GM12878 (cell line): ENCODE data around the gene MRNIP. TPM values are rescaled to one million over a fixed set of nuclear protein-coding genes. Genes with fewer than 3 reads are reported as not detected.

Experiments
- CHD1 ChIP-seq: IDR thresholded peaks from 2 replicates; pipeline ENCODE4 v1.6.1; 2012; ENCODE audit warnings: low read depth, low read length, improper control_type of control experiment
- EZH2 ChIP-seq: IDR thresholded peaks from 2 replicates; pipeline ENCODE4 v1.6.1; 2012; ENCODE audit warnings: low read depth, mild to moderate bottlenecking, control low read depth, inconsistent platforms, low read length, borderline replicate concordance; ENCODE audit not compliant: control insufficient read depth
- LARP7 ChIP-seq: fragments of 450-650 bp; IDR thresholded peaks from 2 replicates; pipeline ENCODE4 v1.6.1; 2017; ENCODE audit warnings: mild to moderate bottlenecking
- NBN ChIP-seq: fragments of 450-650 bp; IDR thresholded peaks from 2 replicates; pipeline ENCODE4 v1.6.1; 2016
- NFXL1 ChIP-seq: fragments of 450-650 bp; IDR thresholded peaks from 2 replicates; pipeline ENCODE4 v1.6.1; 2017; ENCODE audit warnings: antibody characterized with exemption, mild to moderate bottlenecking, borderline replicate concordance
- NR2C2 ChIP-seq: IDR thresholded peaks from 2 replicates; pipeline ENCODE4 v1.6.1; 2011; ENCODE audit warnings: borderline replicate concordance, low read depth; ENCODE audit not compliant: control insufficient read depth, insufficient read length
- POLR2AphosphoS5 ChIP-seq: IDR thresholded peaks from 2 replicates; pipeline ENCODE4 v1.6.1; 2011; ENCODE audit warnings: mild to moderate bottlenecking, low read length, inconsistent platforms
- RBBP5 ChIP-seq: fragments of 200-600 bp; sonication (generic); conservative IDR thresholded peaks from 2 replicates; pipeline ENCODE4 v1.6.1; 2016
- polyA plus RNA-seq, 11 experiments: library from polyadenylated mRNA; depleted of rRNA in 4 of 11; unstranded in 6 of 11; stranded (reverse) in 5 of 11; fragments of >200 nt; fragmentation: Nextera tagmentation in 4 of 11; fragmentation: Illumina TruSeq in 1 of 11; extraction: Ambion mirVana in 4 of 11; extraction: Trizol in 1 of 11; gene quantifications; 1 replicate in 1 of 11; 2 replicates in 10 of 11; pipeline versions ENCODE4 v1.2.1 to v1.2.3, GENCODE V29; 2011 to 2016; ENCODE audit warnings: inconsistent platforms in 2 of 11, missing spikeins in 2 of 11, low read depth in 1 of 11
- total RNA-seq, 4 experiments: library from RNA; depleted of rRNA in 3 of 4; stranded (reverse); fragments of >200 nt in 3 of 4; fragmentation: Illumina TruSeq in 1 of 4; extraction: Trizol in 1 of 4; gene quantifications; 2 replicates each; pipeline versions ENCODE4 v1.2.1 to v1.2.3, GENCODE V29; 2013 to 2021
- TF ChIP-seq, protein P1 (sequence below): fragments of 450-650 bp; IDR thresholded peaks from 2 replicates; pipeline ENCODE4 v1.6.1; 2018; ENCODE audit warnings: mild to moderate bottlenecking, low read depth, moderate library complexity; ENCODE audit not compliant: partially characterized antibody
- TF ChIP-seq, protein P2 (sequence below): fragments of 450-650 bp; IDR thresholded peaks from 2 replicates; pipeline ENCODE4 v1.6.1; 2017; ENCODE audit warnings: mild to moderate bottlenecking, moderate library complexity
- TF ChIP-seq, protein P3 (sequence below): fragments of 450-650 bp; IDR thresholded peaks from 2 replicates; pipeline ENCODE4 v1.6.1; 2017; ENCODE audit warnings: mild to moderate bottlenecking, low read depth, inconsistent platforms; ENCODE audit not compliant: poor library complexity, severe bottlenecking
- TF ChIP-seq, protein P4 (sequence below): fragments of 450-650 bp; IDR thresholded peaks from 2 replicates; pipeline ENCODE4 v1.6.1; 2016; ENCODE audit warnings: mild to moderate bottlenecking

MRNIP gene
- total and polyA plus RNA-seq, 10 of the 15 experiments (the other 5 are each of a cell fraction or from before 2014, with no cell fraction given), result 2.4 to 30.4 (median 13.1) TPM

DNA sequence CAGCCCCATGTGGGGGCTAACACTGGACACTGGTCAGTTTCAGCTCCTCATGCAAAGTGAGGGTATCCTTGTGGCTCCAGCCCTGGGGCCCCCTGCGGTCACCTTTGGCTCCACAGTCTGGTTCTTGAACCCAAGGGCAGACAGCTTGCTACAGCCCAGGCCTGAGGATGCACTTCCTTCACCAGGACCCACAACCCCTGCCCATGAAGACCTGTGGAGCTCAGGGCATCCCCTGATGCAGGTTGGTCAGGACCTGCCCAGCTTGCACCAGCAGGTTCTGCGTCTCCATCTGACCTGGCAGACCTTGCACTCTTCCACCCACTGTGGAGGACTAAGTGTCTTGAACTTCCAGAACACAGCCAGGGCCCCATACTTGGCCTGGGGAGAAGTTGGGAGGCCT lies 3.7 kb upstream of the MRNIP start (continued):
- no peak for TF ChIP-seq CHD1
- no peak for TF ChIP-seq LARP7
- no peak for TF ChIP-seq NBN
- TF ChIP-seq, protein P1, sequence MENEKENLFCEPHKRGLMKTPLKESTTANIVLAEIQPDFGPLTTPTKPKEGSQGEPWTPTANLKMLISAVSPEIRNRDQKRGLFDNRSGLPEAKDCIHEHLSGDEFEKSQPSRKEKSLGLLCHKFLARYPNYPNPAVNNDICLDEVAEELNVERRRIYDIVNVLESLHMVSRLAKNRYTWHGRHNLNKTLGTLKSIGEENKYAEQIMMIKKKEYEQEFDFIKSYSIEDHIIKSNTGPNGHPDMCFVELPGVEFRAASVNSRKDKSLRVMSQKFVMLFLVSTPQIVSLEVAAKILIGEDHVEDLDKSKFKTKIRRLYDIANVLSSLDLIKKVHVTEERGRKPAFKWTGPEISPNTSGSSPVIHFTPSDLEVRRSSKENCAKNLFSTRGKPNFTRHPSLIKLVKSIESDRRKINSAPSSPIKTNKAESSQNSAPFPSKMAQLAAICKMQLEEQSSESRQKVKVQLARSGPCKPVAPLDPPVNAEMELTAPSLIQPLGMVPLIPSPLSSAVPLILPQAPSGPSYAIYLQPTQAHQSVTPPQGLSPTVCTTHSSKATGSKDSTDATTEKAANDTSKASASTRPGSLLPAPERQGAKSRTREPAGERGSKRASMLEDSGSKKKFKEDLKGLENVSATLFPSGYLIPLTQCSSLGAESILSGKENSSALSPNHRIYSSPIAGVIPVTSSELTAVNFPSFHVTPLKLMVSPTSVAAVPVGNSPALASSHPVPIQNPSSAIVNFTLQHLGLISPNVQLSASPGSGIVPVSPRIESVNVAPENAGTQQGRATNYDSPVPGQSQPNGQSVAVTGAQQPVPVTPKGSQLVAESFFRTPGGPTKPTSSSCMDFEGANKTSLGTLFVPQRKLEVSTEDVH, result no peak
- TF ChIP-seq, protein P2, sequence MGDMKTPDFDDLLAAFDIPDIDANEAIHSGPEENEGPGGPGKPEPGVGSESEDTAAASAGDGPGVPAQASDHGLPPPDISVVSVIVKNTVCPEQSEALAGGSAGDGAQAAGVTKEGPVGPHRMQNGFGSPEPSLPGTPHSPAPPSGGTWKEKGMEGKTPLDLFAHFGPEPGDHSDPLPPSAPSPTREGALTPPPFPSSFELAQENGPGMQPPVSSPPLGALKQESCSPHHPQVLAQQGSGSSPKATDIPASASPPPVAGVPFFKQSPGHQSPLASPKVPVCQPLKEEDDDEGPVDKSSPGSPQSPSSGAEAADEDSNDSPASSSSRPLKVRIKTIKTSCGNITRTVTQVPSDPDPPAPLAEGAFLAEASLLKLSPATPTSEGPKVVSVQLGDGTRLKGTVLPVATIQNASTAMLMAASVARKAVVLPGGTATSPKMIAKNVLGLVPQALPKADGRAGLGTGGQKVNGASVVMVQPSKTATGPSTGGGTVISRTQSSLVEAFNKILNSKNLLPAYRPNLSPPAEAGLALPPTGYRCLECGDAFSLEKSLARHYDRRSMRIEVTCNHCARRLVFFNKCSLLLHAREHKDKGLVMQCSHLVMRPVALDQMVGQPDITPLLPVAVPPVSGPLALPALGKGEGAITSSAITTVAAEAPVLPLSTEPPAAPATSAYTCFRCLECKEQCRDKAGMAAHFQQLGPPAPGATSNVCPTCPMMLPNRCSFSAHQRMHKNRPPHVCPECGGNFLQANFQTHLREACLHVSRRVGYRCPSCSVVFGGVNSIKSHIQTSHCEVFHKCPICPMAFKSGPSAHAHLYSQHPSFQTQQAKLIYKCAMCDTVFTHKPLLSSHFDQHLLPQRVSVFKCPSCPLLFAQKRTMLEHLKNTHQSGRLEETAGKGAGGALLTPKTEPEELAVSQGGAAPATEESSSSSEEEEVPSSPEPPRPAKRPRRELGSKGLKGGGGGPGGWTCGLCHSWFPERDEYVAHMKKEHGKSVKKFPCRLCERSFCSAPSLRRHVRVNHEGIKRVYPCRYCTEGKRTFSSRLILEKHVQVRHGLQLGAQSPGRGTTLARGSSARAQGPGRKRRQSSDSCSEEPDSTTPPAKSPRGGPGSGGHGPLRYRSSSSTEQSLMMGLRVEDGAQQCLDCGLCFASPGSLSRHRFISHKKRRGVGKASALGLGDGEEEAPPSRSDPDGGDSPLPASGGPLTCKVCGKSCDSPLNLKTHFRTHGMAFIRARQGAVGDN, result no peak
- TF ChIP-seq, protein P3, sequence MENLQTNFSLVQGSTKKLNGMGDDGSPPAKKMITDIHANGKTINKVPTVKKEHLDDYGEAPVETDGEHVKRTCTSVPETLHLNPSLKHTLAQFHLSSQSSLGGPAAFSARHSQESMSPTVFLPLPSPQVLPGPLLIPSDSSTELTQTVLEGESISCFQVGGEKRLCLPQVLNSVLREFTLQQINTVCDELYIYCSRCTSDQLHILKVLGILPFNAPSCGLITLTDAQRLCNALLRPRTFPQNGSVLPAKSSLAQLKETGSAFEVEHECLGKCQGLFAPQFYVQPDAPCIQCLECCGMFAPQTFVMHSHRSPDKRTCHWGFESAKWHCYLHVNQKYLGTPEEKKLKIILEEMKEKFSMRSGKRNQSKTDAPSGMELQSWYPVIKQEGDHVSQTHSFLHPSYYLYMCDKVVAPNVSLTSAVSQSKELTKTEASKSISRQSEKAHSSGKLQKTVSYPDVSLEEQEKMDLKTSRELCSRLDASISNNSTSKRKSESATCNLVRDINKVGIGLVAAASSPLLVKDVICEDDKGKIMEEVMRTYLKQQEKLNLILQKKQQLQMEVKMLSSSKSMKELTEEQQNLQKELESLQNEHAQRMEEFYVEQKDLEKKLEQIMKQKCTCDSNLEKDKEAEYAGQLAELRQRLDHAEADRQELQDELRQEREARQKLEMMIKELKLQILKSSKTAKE, result no peak
- no peak for TF ChIP-seq NR2C2
- no peak for TF ChIP-seq RBBP5
- TF ChIP-seq, protein P4, sequence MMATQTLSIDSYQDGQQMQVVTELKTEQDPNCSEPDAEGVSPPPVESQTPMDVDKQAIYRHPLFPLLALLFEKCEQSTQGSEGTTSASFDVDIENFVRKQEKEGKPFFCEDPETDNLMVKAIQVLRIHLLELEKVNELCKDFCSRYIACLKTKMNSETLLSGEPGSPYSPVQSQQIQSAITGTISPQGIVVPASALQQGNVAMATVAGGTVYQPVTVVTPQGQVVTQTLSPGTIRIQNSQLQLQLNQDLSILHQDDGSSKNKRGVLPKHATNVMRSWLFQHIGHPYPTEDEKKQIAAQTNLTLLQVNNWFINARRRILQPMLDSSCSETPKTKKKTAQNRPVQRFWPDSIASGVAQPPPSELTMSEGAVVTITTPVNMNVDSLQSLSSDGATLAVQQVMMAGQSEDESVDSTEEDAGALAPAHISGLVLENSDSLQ, result no peak
- no peak for TF ChIP-seq EZH2
- no peak for TF ChIP-seq POLR2AphosphoS5
- no peak for TF ChIP-seq NFXL1
